GM23248 (cell line): ENCODE results near the gene UBALD1. TPM values are rescaled to one million over a fixed set of nuclear protein-coding genes. Genes with fewer than 3 reads are reported as not detected.

Experiments
- DNase-seq: peaks from one replicate; pipeline ENCODE4 v3.0.0-alpha.2; 2015
- H2AFZ ChIP-seq: fragments of 200-600 bp; sonication (generic); 2 replicates; pipeline ENCODE4 v1.6.1; 2016; ENCODE audit warnings: antibody characterized with exemption
- H3F3A ChIP-seq: fragments of 200-600 bp; sonication (generic); 2 replicates; pipeline ENCODE4 v1.6.1; 2016; ENCODE audit warnings: mild to moderate bottlenecking, antibody characterized with exemption, mixed run types; ENCODE audit not compliant: insufficient read depth
- H3K27ac ChIP-seq: fragments of 200-600 bp; sonication (generic); 2 replicates; pipeline ENCODE4 v1.5.1; 2016; ENCODE audit warnings: mild to moderate bottlenecking
- H3K27me3 ChIP-seq: fragments of 200-600 bp; sonication (generic); replicated peaks from 2 replicates; pipeline ENCODE4 v1.6.1; 2016; ENCODE audit warnings: mild to moderate bottlenecking; ENCODE audit not compliant: insufficient read depth
- H3K36me3 ChIP-seq: fragments of 200-600 bp; sonication (generic); 2 replicates; pipeline ENCODE4 v1.6.1; 2016; ENCODE audit warnings: low read depth, mild to moderate bottlenecking
- H3K4me1 ChIP-seq: fragments of 200-600 bp; sonication (generic); 2 replicates; pipeline ENCODE4 v1.6.1; 2016; ENCODE audit warnings: mild to moderate bottlenecking; ENCODE audit not compliant: insufficient read depth
- H3K4me2 ChIP-seq: fragments of 200-600 bp; sonication (generic); one replicate; pipeline ENCODE4 v1.6.1; 2016; ENCODE audit warnings: mild to moderate bottlenecking; ENCODE audit not compliant: unreplicated experiment
- H3K4me3 ChIP-seq: fragments of 200-600 bp; sonication (generic); 2 replicates; pipeline ENCODE4 v1.5.1; 2016; ENCODE audit warnings: mild to moderate bottlenecking
- H3K79me2 ChIP-seq: fragments of 200-600 bp; sonication (generic); 2 replicates; pipeline ENCODE4 v1.6.1; 2016; ENCODE audit warnings: mild to moderate bottlenecking; ENCODE audit not compliant: insufficient read depth
- H3K9ac ChIP-seq: fragments of 200-600 bp; sonication (generic); 2 replicates; pipeline ENCODE4 v1.6.1; 2016; ENCODE audit warnings: mild to moderate bottlenecking
- H3K9me2 ChIP-seq: fragments of 200-600 bp; sonication (generic); 2 replicates; pipeline ENCODE4 v1.6.1; 2016; ENCODE audit warnings: mixed run types, mild to moderate bottlenecking, moderate library complexity; ENCODE audit not compliant: insufficient read depth
- H3K9me3 ChIP-seq: fragments of 200-600 bp; sonication (generic); one replicate; pipeline ENCODE4 v1.6.1; 2017; ENCODE audit warnings: low read depth
- H4K20me1 ChIP-seq: fragments of 200-600 bp; sonication (generic); 2 replicates; pipeline ENCODE4 v1.6.0; 2016; ENCODE audit not compliant: insufficient read depth
- EZH2 ChIP-seq: fragments of 200-600 bp; sonication (generic); IDR thresholded peaks from 2 replicates; pipeline ENCODE4 v1.6.1; 2018; ENCODE audit warnings: antibody characterized with exemption, mild to moderate bottlenecking; ENCODE audit not compliant: insufficient read depth, poor library complexity, severe bottlenecking
- EZH2phosphoT487 ChIP-seq: fragments of 200-600 bp; sonication (generic); IDR thresholded peaks from 2 replicates; pipeline ENCODE4 v1.6.1; 2018; ENCODE audit warnings: antibody characterized with exemption, moderate library complexity, mild to moderate bottlenecking, low read depth; ENCODE audit not compliant: insufficient read depth
- WGBS, 2 experiments: methylation state at CpG; one replicate each; pipeline ENCODE4 v1.1.6; 2015 to 2017; ENCODE audit warnings: low lambda C conversion rate in 2 of 2, low coverage in 1 of 2; ENCODE audit errors: missing lambda C conversion rate in 2 of 2; 5-methylcytosine and 5-hydroxymethylcytosine counted together
- in situ Hi-C: fragments of 300-500 bp; cut with MboI; formaldehyde crosslinking; loops from 2 replicates; pipeline ENCODE4 v1.15.0; 2020
- polyA plus RNA-seq: library from polyadenylated mRNA; unstranded; fragments of >200 nt; fragmentation: Nextera tagmentation; extraction: Ambion mirVana; gene quantifications from 2 replicates; pipeline ENCODE4 v1.2.1, GENCODE V29; 2016
- small RNA-seq: library from RNA; depleted of rRNA; stranded (forward); fragments of <200 nt; gene quantifications from one replicate; pipeline ENCODE3, GENCODE V24; 2014; ENCODE audit warnings: low read depth, low replicate concordance
- total RNA-seq: library from RNA; depleted of rRNA; stranded (reverse); fragments of >200 nt; shearing (Covaris generic); gene quantifications from 2 replicates; pipeline ENCODE4 v1.2.3, GENCODE V29; 2014; rRNA removed

The UBALD1 gene
- total and polyA plus RNA-seq, 2 experiments from 2014 or later = 10.3 to 17.4 TPM

GRCh38 chr16:4570086-4570485, 44.6 kb downstream of the UBALD1 start:
- Histone ChIP-seq H3F3A (no peaks in the 10 kb centered on the region), H3K4me1 (no peaks in the 10 kb centered on the region), H3K27me3 (no peaks in the 10 kb centered on the region), H4K20me1 (no peaks in the 10 kb centered on the region), H2AFZ (no peak overlapping the region), H3K9me3 (no peaks in the 10 kb centered on the region), H3K4me3 (no peak overlapping the region), H3K9ac (no peak overlapping the region), H3K79me2 (no peaks in the 10 kb centered on the region), H3K9me2 (no peaks in the 10 kb centered on the region), H3K27ac (no peak overlapping the region), H3K4me2 (no peak overlapping the region), H3K36me3 (no peaks in the 10 kb centered on the region)
- no peak for TF ChIP-seq EZH2phosphoT487
- no peak for TF ChIP-seq EZH2
- in situ Hi-C loops = no loop called here
- no peak for DNase-seq
- WGBS, 2 experiments = 70% methylated on average over 6 of the region's 6 CpGs

GRCh38 chr16:4566144-4566543, 48.5 kb downstream of the UBALD1 start:
- TF ChIP-seq EZH2 (no peak), EZH2phosphoT487 (no peak)
- peaks cover 10% of the 10 kb centered on the region for H3K27me3 ChIP-seq
- in situ Hi-C loops = no loop called here
- no peaks in the 10 kb centered on the region for H4K20me1 ChIP-seq
- H3K9me3 ChIP-seq = no peaks in the 10 kb centered on the region
- no peak overlapping the region for H3K9ac ChIP-seq
- DNase-seq = no peak
- 58 to 69% methylated on average over 3 of the region's 3 CpGs for WGBS, 2 experiments
- no peak overlapping the region for H3K4me3 ChIP-seq
- no peak overlapping the region for H3K27ac ChIP-seq
- H3K79me2 ChIP-seq = no peaks in the 10 kb centered on the region
- no peaks in the 10 kb centered on the region for H3K4me1 ChIP-seq
- no peak overlapping the region for H2AFZ ChIP-seq
- H3K9me2 ChIP-seq = no peaks in the 10 kb centered on the region
- no peak overlapping the region for H3K4me2 ChIP-seq
- no peaks in the 10 kb centered on the region for H3K36me3 ChIP-seq
- H3F3A ChIP-seq = no peaks in the 10 kb centered on the region

- TF ChIP-seq EZH2phosphoT487 (no peak), EZH2 (no peak)
- Histone ChIP-seq H3K79me2 (no peaks in the 10 kb centered on the region), H3F3A (no peaks in the 10 kb centered on the region), H3K9me2 (no peaks in the 10 kb centered on the region), H3K4me1 (no peaks in the 10 kb centered on the region), H3K9me3 (no peaks in the 10 kb centered on the region), H3K4me3 (no peak overlapping the region), H3K27me3 (peaks cover 10% of the 10 kb centered on the region), H4K20me1 (no peaks in the 10 kb centered on the region), H3K9ac (no peak overlapping the region), H3K27ac (no peak overlapping the region), H3K4me2 (no peak overlapping the region), H2AFZ (no peak overlapping the region), H3K36me3 (no peaks in the 10 kb centered on the region)
- 81 to 85% methylated on average over 18 of the region's 18 CpGs for WGBS, 2 experiments
- DNase-seq = no peak
- in situ Hi-C loops = no loop called here
These were observed 49.9 kb downstream of the UBALD1 start for GRCh38 chr16:4564661-4565267.

GRCh38 chr16:4561596-4561995, 53.1 kb downstream of the UBALD1 start:
- in situ Hi-C loops = no loop called here
- Histone ChIP-seq H3K36me3 (no peaks in the 10 kb centered on the region), H3K9me2 (no peaks in the 10 kb centered on the region), H3K9me3 (no peaks in the 10 kb centered on the region), H3K79me2 (no peaks in the 10 kb centered on the region), H3K4me3 (no peak overlapping the region), H2AFZ (no peak overlapping the region), H3K4me2 (no peak overlapping the region), H4K20me1 (no peaks in the 10 kb centered on the region), H3K27me3 (peaks cover 10% of the 10 kb centered on the region), H3K9ac (no peak overlapping the region), H3K4me1 (no peaks in the 10 kb centered on the region), H3K27ac (no peak overlapping the region), H3F3A (no peaks in the 10 kb centered on the region)
- WGBS, 2 experiments = 36 to 47% methylated on average over 9 of the region's 9 CpGs
- TF ChIP-seq EZH2 (no peak), EZH2phosphoT487 (no peak)
- no peak for DNase-seq

Small RNAs within 50 kb of the gene (small RNA-seq; reads per million reads assigned to genes)
- not detected for gene RN7SL850P

Other genes starting within 250 kb of the UBALD1 start
- 223 and 234 TPM in 2 replicates for gene VASN, start 243.0 kb downstream of the UBALD1 start, total RNA-seq
- gene VASN, start 243.0 kb downstream of the UBALD1 start, polyA plus RNA-seq = 160 and 169 TPM in 2 replicates
- gene CORO7, start 198.3 kb downstream of the UBALD1 start, total RNA-seq = 13.2 and 27.7 TPM in 2 replicates
- 5.9 and 7.3 TPM in 2 replicates for gene CORO7, start 198.3 kb downstream of the UBALD1 start, polyA plus RNA-seq
- gene DNAJA3, start 189.0 kb downstream of the UBALD1 start, total RNA-seq = 43.9 and 47.2 TPM in 2 replicates
- gene DNAJA3, start 189.0 kb downstream of the UBALD1 start, polyA plus RNA-seq = 50.9 and 51.0 TPM in 2 replicates
- gene NMRAL1, start 140.3 kb downstream of the UBALD1 start, total RNA-seq = 36.2 and 44.2 TPM in 2 replicates
- 37.4 and 37.5 TPM in 2 replicates for gene NMRAL1, start 140.3 kb downstream of the UBALD1 start, polyA plus RNA-seq
- gene HMOX2, start 138.5 kb downstream of the UBALD1 start, total RNA-seq = 36.0 and 40.8 TPM in 2 replicates
- 60.2 and 61.5 TPM in 2 replicates for gene HMOX2, start 138.5 kb downstream of the UBALD1 start, polyA plus RNA-seq
- gene CDIP1, start 76.1 kb downstream of the UBALD1 start, total RNA-seq = 14.7 and 20.7 TPM in 2 replicates
- gene CDIP1, start 76.1 kb downstream of the UBALD1 start, polyA plus RNA-seq = 17.7 and 20.3 TPM in 2 replicates
- not detected in 2 replicates for gene C16orf96, start 58.5 kb downstream of the UBALD1 start, total RNA-seq
- gene C16orf96, start 58.5 kb downstream of the UBALD1 start, polyA plus RNA-seq = not detected in 2 replicates
- 26.4 and 30.2 TPM in 2 replicates for gene MGRN1, start 9.9 kb upstream of the UBALD1 start, total RNA-seq
- gene MGRN1, start 9.9 kb upstream of the UBALD1 start, polyA plus RNA-seq = 13.1 and 14.0 TPM in 2 replicates
- gene NUDT16L1, start 78.7 kb upstream of the UBALD1 start, total RNA-seq = 34.8 and 43.6 TPM in 2 replicates
- 42.9 and 43.6 TPM in 2 replicates for gene NUDT16L1, start 78.7 kb upstream of the UBALD1 start, polyA plus RNA-seq
- gene ANKS3, start 119.4 kb upstream of the UBALD1 start, total RNA-seq = 17.6 and 20.0 TPM in 2 replicates
- gene ANKS3, start 119.4 kb upstream of the UBALD1 start, polyA plus RNA-seq = 12.8 and 13.0 TPM in 2 replicates
- gene DNAAF8, start 119.6 kb upstream of the UBALD1 start, total RNA-seq = 0.25 and 0.86 TPM in 2 replicates
- 1.7 and 2.3 TPM in 2 replicates for gene DNAAF8, start 119.6 kb upstream of the UBALD1 start, polyA plus RNA-seq
- gene ZNF500, start 152.3 kb upstream of the UBALD1 start, total RNA-seq = 12.3 and 19.0 TPM in 2 replicates
- 7.4 and 8.8 TPM in 2 replicates for gene ZNF500, start 152.3 kb upstream of the UBALD1 start, polyA plus RNA-seq
- not detected in 2 replicates for gene SEPTIN12, start 173.5 kb upstream of the UBALD1 start, total RNA-seq
- gene SEPTIN12, start 173.5 kb upstream of the UBALD1 start, polyA plus RNA-seq = not detected in 2 replicates
- gene SMIM22, start 180.5 kb upstream of the UBALD1 start, total RNA-seq = not detected in 2 replicates
- not detected in 2 replicates for gene SMIM22, start 180.5 kb upstream of the UBALD1 start, polyA plus RNA-seq
- 17.7 and 27.3 TPM in 2 replicates for gene ROGDI, start 187.7 kb upstream of the UBALD1 start, total RNA-seq
- 21.4 and 25.2 TPM in 2 replicates for gene ROGDI, start 187.7 kb upstream of the UBALD1 start, polyA plus RNA-seq
- gene GLYR1, start 232.4 kb upstream of the UBALD1 start, total RNA-seq = 27.4 and 31.2 TPM in 2 replicates
- gene GLYR1, start 232.4 kb upstream of the UBALD1 start, polyA plus RNA-seq = 36.6 and 39.9 TPM in 2 replicates
- 16.4 and 18.1 TPM in 2 replicates for gene UBN1, start 232.6 kb upstream of the UBALD1 start, total RNA-seq
- gene UBN1, start 232.6 kb upstream of the UBALD1 start, polyA plus RNA-seq = 9.3 and 9.9 TPM in 2 replicates